CD4-positive, alpha-beta T cell treated with Interleukin-1 beta for 1 hour (primary cell): Measurements from ENCODE around the gene TXNL4B.

Source experiments
- DNase-seq, 2 donors: peaks; one replicate each; pipeline ENCODE4 v3.0.0-alpha.2; 2020 to 2022

The TXNL4B gene

DNA sequence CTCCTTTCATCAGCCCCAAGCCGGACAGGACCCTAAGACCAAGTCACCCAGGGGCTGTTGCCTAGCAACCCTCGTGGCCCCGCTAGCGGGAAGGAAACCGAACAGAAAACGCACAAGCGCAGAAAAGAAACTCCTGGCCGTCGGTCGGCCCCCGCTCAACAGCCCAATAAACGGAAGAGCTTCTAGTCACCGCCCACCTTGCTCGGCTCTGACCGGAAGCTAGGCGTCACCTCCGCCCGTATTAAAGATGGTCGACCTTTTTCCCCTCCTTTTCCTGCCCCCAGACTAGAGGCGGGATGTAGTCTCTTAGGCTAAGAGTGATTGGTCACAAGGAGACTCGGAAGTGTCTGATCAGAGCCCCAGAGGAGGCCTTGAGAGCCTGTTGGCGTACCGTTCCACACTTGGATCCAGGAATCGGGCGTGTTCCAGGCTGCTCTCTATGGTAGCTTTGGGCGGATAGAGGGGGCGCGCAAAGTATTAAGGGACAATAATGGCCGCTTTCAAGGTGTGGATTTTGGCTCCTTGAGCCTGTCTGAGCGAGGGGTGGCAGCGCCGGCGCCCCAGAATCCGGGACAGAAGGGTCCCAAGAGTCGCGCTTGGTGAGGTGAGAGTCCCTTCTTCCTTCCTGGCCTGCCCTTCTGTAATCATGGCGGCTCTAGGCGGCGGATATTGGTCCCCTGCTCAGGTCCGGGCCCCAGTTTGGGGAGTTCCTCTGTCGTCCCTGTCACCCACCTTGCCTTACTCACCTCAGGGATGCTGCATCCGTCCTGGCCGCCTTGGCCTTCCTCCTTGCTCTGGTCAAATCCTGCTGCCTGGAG lies at the start of gene TXNL4B, which contains the start of gene DHX38:
TXNL4B (minus strand) TSS at position 173 of the 818 bp plus-strand sequence. CDS start 2,871 bp downstream, outside the sequence.
DHX38 (plus strand) TSS at position 400 of the 818 bp plus-strand sequence. CDS start 2,311 bp downstream, outside the sequence.
- peak; percentile 95 to 96 for DNase-seq

DNA sequence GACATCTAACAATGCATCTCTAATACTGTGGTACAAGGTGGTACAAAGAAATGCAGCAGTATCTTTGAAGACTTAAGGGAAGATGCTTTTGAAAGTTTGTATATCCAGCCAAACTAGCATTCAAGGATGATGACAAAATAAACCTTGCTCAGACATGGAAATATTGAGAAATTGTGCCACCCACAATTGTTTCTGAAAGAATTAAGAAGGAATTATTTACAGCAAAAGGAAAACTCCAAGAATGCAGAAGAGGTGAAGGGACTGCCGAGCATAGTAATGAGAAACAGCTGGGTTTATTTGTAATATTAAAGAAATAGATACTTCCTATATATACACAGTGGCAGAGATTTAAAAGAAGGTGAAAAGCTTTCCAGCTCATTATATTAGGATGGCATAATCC lies 49.1 kb upstream of the TXNL4B start:
- DNase-seq, result no peak

DNA sequence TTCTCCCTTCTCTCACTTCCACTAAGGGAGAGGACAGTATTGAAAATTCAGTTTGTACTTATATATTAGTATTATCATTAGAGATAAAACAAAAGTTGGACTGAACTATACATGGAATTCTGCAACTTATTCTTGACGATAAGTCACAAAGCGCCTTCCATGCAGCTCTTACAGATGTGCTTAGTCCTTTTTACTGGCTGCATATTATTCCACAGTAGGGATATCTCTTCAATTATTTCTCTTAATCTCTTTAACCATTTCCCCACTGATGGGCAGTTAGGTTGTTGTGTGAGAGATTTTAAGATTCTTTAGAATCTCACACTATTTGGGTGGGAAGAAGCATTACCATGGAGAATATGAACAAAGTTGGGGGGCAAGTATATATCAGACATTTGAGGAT lies 46.5 kb upstream of the TXNL4B start:
- no peak for DNase-seq

DNA sequence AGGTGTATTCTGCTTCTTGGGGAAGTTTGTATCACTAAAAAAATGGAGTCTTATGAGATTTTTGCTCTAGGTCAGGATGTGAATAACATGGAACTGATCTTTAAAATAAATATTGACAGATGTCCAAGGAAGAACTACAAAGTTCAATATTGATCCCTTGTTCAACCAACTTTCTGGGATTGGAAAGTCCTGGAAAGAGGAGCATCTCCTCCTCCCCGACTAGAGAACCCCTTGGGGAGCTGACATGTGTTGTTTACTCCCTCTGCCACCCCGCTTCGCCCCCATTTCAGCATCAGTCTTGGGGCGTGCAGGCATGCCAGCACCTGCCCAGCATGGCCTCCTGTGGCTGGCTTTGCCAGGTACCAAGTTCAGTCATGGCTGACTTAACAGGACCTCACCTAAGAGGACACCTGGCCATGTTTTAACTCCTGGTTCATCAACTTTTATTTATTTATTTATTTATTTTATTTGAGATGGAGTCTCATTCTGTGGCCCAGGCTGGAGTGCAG lies 44.7 kb upstream of the TXNL4B start:
- no peak for DNase-seq

DNA sequence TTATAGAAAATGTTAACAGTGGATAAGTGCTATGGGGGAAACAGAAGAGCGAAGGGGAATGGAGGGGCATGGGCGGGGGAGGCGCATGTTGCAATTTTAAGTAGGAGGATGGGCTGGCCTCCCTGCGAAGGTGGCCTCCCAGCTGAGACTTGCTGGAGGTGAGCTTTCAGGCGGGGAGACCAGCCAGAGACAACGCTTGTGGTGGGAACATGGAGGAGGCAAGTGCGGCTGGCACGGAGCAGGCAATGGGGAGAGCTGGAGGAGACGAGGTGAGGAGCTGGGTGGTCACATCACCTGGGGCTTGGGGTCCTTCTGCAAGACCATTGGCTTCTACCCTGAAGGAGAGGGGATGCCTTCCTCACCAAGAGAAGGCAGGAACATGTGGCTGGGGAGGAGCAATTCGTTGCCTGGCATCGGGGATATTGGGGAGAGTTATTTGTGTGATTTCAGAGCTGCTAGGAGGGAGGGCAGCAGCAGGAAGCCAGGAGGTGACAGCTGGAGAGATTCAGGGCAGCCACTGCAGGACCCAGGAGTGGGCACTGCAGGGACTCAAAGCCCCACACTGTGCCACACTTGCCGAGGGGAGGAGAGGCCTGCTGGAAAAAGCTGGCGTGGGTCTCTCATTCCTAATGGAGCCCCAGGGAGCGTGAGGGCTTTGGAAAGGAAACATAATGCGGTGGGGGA lies 44.1 kb upstream of the TXNL4B start:
- DNase-seq, result no peak

DNA sequence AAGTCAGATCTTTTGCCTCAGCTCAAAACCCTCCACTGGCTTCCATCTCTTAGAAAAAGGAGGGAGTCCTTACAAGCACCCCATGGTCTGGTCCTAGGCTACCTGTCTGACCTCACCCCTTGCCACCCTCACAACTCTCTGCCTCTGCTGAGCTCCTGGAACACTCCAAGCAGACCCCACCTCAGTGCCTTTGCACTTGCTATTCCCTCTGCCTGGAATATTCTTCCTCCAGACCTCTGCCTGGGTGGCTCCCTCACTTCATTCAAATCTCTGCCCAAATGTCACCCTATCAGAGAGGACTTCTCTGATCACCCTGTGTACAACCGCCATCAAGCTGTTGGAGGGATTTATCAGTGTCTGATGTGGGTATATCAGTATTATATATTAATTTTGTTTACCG lies 41.1 kb upstream of the TXNL4B start:
- no peak for DNase-seq

DNA sequence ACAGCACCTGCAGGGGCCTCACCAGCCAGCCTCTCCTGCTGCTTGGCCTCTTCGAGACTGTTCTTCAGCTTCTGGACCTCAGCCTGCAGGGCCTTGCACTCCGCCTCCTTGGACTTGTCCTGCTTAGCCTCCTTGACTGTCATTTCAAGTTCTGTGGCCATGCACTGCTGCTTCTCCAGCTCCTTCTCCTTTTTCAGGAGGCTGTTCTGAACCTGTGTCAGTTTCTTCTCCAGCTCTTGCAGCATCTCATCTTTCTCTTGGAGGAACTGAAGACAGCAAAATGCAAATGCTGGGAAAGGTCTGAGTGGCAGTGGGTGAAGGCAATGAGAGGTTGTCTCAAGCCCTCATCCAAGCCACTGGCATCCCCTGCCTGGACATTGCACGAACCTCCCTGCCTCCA lies 39.3 kb upstream of the TXNL4B start:
- no peak for DNase-seq

DNA sequence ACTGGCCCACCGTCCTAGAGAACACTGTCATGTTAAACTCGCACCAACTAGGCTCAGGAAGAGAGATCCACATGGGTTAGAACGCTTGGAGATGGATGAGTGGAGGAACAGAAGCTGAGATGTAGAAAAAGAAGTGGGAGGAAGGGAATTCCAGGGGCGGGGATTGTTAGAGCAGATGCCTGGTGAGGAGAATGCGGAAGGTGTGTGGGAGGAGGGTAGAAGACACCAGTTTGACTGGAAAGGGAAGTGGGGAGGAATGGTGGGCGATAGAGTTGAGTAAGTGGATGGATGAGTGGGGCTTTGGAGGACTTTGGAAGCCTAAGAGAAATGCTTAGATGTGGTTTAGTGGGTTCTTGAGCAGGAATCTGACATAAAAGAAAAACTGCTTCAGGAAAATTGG lies 37.6 kb upstream of the TXNL4B start:
- no peak for DNase-seq

DNA sequence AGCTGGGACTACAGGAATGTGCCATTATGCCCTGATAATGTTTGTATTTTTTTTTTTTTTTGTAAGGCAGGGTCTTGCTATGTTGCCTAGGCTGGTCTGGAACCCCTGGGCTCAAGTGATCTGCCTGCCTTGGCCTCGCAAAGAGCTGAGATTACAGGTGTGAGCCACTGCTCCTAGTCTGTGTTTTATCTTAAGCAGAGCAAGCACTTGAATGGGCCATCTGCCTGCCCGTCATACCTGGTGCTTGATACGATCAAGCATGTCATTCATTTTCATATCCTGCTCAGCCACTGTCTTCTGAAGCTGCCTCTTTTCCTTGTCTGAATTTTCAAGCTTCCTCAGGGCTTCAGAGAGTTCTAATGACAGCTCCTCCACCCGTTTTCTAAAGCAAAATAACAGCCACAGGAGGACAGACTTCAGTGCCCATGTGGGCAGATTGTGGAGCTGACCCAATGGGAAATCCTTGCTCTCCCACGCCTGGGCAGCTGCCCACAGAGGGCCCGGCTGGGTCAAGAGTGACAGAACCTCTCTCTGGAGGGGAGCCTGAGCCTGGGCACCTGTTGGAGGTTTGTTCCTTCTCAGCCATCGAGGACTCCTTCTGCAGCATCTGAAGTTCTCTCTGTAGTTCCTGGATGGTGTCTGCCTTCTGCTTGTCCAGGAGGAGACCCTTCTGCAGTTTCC lies 36.7 kb upstream of the TXNL4B start:
- DNase-seq, result no peak

DNA sequence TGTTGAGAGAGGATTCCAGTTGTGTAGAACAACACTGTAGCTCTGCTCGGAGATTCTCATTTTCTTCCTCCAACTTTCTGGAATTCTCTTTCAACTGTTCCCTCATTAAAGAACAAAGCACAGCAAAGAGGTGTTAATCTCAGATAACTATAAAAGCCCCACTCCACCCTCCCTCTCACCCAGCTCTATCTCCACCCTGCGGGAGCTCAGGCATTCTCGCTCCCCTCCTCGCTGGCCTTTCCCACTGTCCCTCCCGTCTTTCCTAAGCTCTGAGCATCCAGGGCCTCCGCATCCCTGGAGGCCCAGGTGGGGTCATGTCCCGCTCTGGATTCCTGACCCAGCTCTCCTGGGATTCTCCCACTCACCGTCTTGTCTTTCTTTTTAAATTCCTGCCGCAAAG lies 35.3 kb upstream of the TXNL4B start:
- DNase-seq, result no peak

DNA sequence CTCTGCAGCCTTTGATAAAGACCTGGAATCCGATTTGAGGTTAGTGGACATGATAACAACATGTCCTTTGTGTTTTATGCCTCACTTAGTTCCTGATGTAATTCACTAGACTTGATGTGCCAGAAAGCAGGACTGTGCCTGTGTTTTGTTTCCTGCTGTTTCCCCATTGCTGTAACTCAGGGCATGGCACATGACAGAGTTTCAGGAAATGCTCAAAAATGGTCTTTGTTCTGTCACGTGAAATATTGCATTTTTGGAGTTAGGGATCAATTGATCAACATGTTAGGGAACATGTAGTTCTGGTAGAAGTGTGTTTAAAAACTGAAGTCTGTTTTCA lies 33.0 kb upstream of the TXNL4B start:
- no peak for DNase-seq

DNA sequence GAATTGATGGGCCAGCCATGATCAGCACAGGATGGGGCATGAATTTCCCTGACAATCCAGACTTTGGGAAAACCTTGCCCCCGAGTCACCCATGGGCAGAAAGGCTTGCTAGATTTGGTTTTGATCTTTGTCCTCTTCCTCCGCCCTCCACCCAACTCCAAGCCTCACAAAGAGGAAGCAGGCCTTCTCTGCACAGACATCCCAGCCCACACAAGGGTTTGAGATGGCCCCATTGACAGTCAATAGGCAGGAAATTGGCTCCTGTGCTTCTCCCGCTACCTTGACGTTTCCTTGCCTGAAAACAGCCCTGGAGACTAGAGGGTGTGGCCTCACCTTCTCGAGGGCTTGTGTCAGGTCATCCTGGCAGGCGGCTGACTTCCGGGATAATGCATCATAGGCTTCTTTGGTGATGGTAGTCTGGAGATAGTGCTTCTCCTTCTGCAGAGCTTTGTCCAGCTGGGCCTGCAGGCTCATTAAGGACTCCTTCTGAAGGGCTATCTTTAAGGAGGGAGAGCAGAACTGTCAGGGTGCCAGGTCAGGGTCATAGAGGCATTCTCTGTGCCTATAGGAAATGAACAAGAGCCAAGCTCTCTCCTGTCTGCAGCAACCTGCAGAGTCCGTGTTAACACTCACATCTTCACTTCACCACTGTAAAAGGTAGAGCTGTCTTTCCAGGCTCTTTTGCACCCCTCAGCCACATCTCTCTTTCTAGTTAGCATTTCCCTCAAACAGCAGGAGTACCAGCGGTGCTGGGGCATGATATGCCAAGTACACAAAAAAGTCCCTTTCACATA lies 32.4 kb upstream of the TXNL4B start:
- DNase-seq, result no peak

DNA sequence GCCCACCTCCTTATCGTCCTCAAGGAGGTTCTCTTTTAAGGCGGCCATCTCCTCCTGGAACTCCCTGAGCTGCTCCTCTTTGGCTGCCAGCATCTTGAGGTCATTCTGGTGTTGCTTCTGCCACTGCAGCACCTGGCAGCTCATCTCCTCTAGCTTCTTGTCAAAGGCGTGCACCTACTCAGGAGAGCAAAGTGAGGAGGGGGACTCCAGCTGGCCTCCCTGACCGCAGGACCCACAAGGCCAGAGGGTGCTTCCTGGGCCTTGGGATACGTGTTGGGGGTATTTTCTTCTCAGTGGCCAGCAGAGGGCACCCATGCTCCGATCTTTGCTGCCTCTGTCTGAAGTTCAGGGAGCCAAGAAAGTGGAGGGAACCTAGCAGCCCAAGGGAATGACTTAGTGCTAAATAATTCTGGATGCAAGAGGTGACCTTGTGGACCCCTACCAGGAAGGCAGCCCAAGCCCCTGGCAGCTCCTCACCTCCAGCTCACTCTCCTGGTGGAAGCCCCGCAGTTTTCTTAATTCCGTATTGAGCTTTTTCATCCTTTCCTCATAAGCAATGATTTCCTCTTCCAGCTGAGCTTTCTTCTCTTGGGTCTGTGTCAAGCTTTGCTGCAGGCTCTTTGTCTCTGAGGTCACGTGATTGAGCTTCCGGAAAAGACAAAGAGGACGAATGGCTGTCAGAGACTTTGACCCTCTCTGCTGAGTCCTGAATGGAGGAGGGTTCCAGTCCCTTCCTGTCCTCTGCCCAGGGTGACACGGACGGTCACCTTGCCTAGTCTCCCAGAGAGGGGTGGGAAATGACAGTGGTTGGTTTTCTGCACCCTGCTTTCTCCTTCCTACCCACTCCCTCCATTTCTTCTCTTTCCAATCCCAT lies 31.6 kb upstream of the TXNL4B start:
- DNase-seq, result peak; percentile 50 to 68

DNA sequence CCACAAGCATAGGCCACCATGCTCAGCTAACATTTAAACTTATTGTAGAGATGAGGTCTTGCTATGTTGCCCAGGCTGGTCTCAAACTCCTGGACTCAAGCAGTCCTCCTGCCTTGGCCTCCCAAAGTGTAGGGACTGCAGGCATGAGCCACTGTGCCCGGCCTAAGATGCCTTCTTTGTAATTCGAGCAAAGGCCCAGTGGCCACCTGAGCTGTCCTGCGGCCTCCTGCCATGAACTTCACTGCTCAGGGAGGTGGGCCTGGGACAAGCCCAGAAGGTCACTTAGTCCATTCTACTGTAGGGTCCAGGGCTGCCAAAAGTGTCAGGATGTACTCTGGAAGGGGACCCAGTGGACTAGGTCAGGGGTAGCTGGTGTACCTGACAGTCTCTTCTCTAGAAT lies 30.7 kb upstream of the TXNL4B start:
- no peak for DNase-seq

DNA sequence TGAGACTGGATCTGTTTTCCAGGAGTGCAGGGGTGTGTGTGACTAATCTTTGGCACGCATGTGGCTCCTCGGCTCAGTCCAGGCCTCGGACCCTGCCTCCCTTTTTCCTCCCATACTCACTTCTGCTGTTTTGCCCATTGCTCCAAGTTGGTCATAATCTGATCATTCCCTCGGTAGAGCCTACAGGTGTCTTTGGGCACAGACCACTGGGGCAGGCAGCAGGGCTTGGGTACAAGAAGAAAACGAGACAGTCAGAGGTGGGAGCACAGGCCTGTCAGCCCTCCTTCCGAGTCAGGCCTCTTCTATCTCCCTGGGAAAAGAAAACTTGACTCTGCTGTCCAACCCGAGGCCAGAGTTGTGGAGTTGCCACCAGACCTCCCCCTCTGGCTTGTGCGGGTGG lies 30.0 kb upstream of the TXNL4B start:
- no peak for DNase-seq

DNA sequence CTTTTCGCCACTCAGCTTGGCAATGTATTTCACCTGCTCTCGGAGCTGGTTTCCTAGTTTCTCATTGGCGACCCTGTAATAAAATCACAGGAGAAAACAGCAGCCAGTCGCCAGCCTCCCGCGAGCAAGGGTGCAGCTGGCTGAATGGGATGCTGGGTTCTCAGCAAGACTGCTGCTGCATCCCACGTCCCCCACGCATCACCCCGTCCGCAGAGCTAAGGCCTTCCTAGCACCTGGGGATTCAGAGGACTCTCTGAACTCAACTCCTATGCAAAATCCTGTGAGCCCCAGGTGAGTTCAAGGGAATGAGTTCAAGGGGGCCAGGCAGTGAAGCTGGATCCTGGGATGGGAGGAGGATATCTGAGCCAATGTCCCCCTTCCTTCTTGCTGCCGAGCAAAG lies 29.5 kb upstream of the TXNL4B start:
- DNase-seq, result no peak

DNA sequence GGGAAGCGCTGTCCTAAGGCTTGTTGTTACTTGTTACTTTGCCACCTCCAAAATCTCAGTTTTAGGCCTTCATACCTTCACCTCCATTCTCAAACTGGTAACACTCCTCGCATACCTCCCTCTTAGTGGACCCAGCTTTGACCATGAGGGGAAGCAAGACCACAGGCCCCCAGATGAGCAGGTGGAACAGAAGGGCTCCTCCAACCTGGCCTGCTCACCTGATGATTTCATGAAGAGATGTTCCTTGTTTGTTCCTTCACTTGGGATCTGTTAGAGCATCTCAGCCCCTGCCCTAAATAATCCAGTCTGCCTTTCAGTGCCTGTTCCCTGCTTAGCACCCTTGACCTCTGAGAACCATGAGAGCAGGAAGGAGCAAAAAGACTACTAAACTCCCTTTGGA lies 28.9 kb upstream of the TXNL4B start:
- no peak for DNase-seq

DNA sequence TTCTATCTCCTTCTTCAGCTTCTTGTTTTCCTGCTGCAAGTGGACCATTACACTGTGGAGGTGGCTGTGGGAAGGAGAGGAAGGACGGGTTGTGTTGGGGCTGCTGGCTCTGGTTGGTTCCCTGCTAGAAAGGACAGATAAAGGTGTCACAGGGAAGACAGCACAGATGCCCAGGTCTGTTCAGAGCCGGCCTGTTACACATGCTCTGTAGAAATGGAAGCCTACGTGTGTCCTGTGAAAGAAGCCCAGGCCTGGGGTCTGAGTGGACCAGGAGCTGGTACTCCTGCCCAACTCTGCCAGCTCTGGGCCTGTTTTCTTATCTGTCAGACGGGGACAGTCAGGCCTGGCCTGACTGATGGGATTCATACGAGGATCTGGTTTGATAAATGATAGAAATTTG lies 26.6 kb upstream of the TXNL4B start:
- DNase-seq, result no peak

DNA sequence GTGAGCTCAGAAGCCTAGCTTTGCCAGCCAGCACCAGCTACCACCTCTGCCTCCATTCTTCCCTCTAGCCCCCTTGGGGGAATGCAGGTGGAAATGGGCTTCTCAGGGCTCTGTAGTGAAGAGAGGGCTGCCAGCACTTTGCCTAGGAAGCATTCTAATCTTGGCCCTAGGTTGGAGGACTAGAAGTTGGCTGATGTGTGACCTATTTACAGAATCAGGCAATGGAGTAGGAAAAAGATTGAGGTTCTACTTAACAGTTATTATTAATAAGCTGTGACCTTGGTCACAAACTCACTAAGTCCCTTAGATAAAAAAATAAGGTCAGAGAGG lies 20.2 kb upstream of the TXNL4B start:
- DNase-seq, result no peak

DNA sequence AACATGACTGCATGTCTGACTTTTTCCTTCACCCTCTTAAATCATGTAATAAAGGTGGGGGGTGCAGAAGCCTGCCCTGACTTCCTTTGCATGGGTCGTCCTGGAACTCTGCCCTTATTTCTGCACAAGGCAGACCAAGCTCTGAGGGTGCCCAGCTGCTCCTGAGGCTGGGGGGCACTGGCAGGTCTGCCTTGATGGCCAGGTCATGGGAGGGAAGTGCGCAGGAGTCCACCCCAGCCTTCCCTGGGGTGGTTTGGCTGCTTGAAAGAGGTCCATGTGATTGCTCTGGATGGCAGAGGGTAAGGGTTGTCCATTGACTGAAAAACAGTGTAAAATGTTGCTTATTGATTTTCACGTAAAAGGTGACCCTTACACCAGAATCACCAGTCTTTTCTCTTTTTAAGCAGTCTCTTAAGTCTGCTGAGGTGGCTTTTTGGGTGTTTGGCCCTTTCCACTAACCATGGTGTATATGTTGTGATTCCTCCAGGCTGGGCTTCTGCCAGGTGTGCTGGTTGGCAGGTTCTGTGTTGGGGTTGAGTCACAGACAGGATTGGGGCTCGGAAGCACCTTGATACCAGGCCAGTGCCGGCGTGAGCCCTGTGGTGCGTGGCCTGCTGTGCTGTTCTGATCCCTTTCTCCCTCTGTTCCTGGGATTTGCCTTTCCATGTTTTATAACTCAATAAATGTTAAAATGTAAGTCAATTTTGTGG lies 19.6 kb upstream of the TXNL4B start:
- no peak for DNase-seq

DNA sequence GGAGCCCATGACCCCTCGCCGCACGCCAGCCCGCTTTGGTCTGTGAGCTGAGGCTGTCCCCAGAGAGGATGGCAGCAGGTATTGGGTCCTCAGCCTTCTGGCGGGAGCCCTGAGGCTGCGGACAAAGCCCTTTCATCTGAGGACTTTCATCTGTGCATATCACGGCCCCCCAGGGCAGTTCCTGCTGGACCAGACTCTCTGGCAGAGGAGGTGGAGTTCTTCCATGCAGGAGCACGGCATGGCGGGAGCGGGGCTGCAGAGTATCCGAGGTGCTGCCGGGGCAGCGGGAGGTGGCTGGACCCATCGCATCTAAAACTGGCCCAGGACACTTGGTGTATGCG lies 19.0 kb upstream of the TXNL4B start:
- no peak for DNase-seq
